Stimulated activated CD4-positive, alpha-beta T cell treated with anti-CD3 and anti-CD28 coated beads, TNF-alpha, amount 100 ng/mL, for 48 hours (primary cell): ENCODE data around the gene MMP14.
"Not testable (repeated sequence)": the region's sequence is repeated elsewhere in the genome, so short reads cannot be mapped to it uniquely, and the experiment has no call there.

Experiments
- DNase-seq, 3 donors: peaks; one replicate each; pipeline ENCODE4 v3.0.0-alpha.2; 2020; ENCODE audit warnings: low read depth in 3 of 3

Gene MMP14

GRCh38 chr14:22836301-22837113, at the start of gene MMP14:
Gene MMP14 (plus strand): TSS chr14:22836585. CDS start chr14:22836818, 233 bp downstream.
- DNase-seq = no peak

- DNase-seq = no peak
These were observed 49.7 kb upstream of the MMP14 start for GRCh38 chr14:22786685-22787084.

GRCh38 chr14:22791301-22791700, 45.1 kb upstream of the MMP14 start:
- no peak for DNase-seq

- DNase-seq = no peak
These were observed 44.2 kb upstream of the MMP14 start for GRCh38 chr14:22792158-22792557.

GRCh38 chr14:22793550-22793949, 42.8 kb upstream of the MMP14 start:
- DNase-seq = not testable (repeated sequence)

GRCh38 chr14:22793976-22794375, 42.4 kb upstream of the MMP14 start:
- DNase-seq = no peak

- no peak for DNase-seq
These were observed 41.8 kb upstream of the MMP14 start for GRCh38 chr14:22794551-22794951.

- no peak for DNase-seq
These were observed 40.2 kb upstream of the MMP14 start for GRCh38 chr14:22796087-22796707.

- no peak for DNase-seq
These were observed 39.1 kb upstream of the MMP14 start for GRCh38 chr14:22797017-22797917.

GRCh38 chr14:22798528-22798927, 37.9 kb upstream of the MMP14 start:
- no peak for DNase-seq

- no peak for DNase-seq
These were observed 36.0 kb upstream of the MMP14 start for GRCh38 chr14:22800346-22800745.

- DNase-seq = no peak
These were observed 34.7 kb upstream of the MMP14 start for GRCh38 chr14:22801716-22802115.

- no peak for DNase-seq
These were observed 33.3 kb upstream of the MMP14 start for GRCh38 chr14:22802860-22803686.

- no peak for DNase-seq
These were observed 32.8 kb upstream of the MMP14 start for GRCh38 chr14:22803687-22803974.

GRCh38 chr14:22805235-22805634, 31.1 kb upstream of the MMP14 start:
- DNase-seq = not testable (repeated sequence)

- no peak for DNase-seq
These were observed 28.8 kb upstream of the MMP14 start for GRCh38 chr14:22807432-22808087.

- no peak for DNase-seq
These were observed 27.8 kb upstream of the MMP14 start for GRCh38 chr14:22808388-22809209.

- no peak for DNase-seq
These were observed 24.7 kb upstream of the MMP14 start for GRCh38 chr14:22811722-22812121.

GRCh38 chr14:22812744-22813143, 23.6 kb upstream of the MMP14 start:
- no peak for DNase-seq

GRCh38 chr14:22813145-22813544, 23.2 kb upstream of the MMP14 start:
- DNase-seq = no peak
